AG04450 (cell line): ENCODE data around the gene C22orf15. TPM values are rescaled to one million over a fixed set of nuclear protein-coding genes. Genes with fewer than 3 reads are reported as not detected.

Experiments
- CTCF ChIA-PET: fragments of 300-600, 350-600 bp; formaldehyde crosslinking; extraction: SDS; loops from one replicate; lab custom pipeline; 2022; ENCODE audit warnings: antibody characterized with exemption, inconsistent platforms; lab: Charles Lee
- POLR2A ChIA-PET: fragments of 350-600 bp; formaldehyde crosslinking; extraction: SDS; loops from one replicate; lab custom pipeline; 2021; ENCODE audit warnings: antibody characterized with exemption, inconsistent platforms; lab: Yijun Ruan, JAX
- DNase-seq: peaks from one replicate; pipeline ENCODE4 v3.0.0-alpha.2; 2011; ENCODE audit warnings: low read depth, low spot score
- H3K27ac ChIP-seq: one replicate; pipeline ENCODE4 v1.5.1; 2012; ENCODE audit warnings: low read depth, low read length, control low read depth
- H3K27me3 ChIP-seq: one replicate; pipeline ENCODE4 v1.6.0; 2012; ENCODE audit warnings: low read length; ENCODE audit not compliant: control insufficient read depth, insufficient read depth
- H3K4me3 ChIP-seq: 2 replicates; pipeline ENCODE4 v1.5.1; 2011; ENCODE audit warnings: mild to moderate bottlenecking, low read depth, low read length, control low read depth
- H3K9me3 ChIP-seq: 2 replicates; pipeline ENCODE4 v1.5.1; 2012; ENCODE audit warnings: low read length; ENCODE audit not compliant: control insufficient read depth, insufficient read depth
- CTCF ChIP-seq: IDR thresholded peaks from 2 replicates; pipeline ENCODE4 v1.5.1; 2011; ENCODE audit warnings: low read depth, low read length, control low read depth, inconsistent platforms
- polyA plus RNA-seq: library from polyadenylated mRNA; depleted of rRNA; stranded (reverse); fragments of >200 nt; gene quantifications from 2 replicates; pipeline ENCODE4 v1.2.3, GENCODE V29; 2011

Gene C22orf15
- polyA plus RNA-seq, 1 experiment, result 2.1 TPM

GRCh38 chr22:23779083-23779482 lies 16.3 kb downstream of the C22orf15 start:
- no peak overlapping the region for H3K27ac ChIP-seq
- no peaks in the 10 kb centered on the region for H3K27me3 ChIP-seq
- CTCF ChIA-PET, result no interaction called here
- no peak overlapping the region for H3K4me3 ChIP-seq
- no peak for DNase-seq
- TF ChIP-seq CTCF, result no peak
- POLR2A ChIA-PET, result interaction anchor here (1.5 kb wide), 1 partner anchor 14 kb away, joined by 3 read pairs; no protein-coding TSS in a partner anchor
- no peaks in the 10 kb centered on the region for H3K9me3 ChIP-seq

- CTCF ChIA-PET, result no interaction called here
- DNase-seq, result no peak
- POLR2A ChIA-PET, result interaction anchor here (1.5 kb wide), 1 partner anchor 13 kb away, joined by 3 read pairs; no protein-coding TSS in a partner anchor
- Histone ChIP-seq H3K27me3 (no peaks in the 10 kb centered on the region), H3K9me3 (no peaks in the 10 kb centered on the region), H3K27ac (no peak overlapping the region), H3K4me3 (no peak overlapping the region)
- no peak for TF ChIP-seq CTCF
These were observed 16.9 kb downstream of the C22orf15 start for GRCh38 chr22:23779731-23780130.

GRCh38 chr22:23780146-23780748 lies 17.5 kb downstream of the C22orf15 start:
- Histone ChIP-seq H3K4me3 (no peak overlapping the region), H3K27ac (no peak overlapping the region), H3K9me3 (no peaks in the 10 kb centered on the region), H3K27me3 (no peaks in the 10 kb centered on the region)
- no peak for DNase-seq
- ChIA-PET CTCF (interaction anchor here (1.0 kb wide), 1 partner anchor 67 kb away, joined by 3 read pairs; no protein-coding TSS in a partner anchor), POLR2A (no interaction called here)
- no peak for TF ChIP-seq CTCF

GRCh38 chr22:23781065-23781464 lies 18.3 kb downstream of the C22orf15 start:
- Histone ChIP-seq H3K27me3 (no peaks in the 10 kb centered on the region), H3K27ac (no peak overlapping the region), H3K4me3 (no peak overlapping the region), H3K9me3 (no peaks in the 10 kb centered on the region)
- CTCF ChIA-PET, result interaction anchor here (1.0 to 2.8 kb wide), 2 partner anchors 10 to 66 kb away, joined by 3 to 10 read pairs; no protein-coding TSS in a partner anchor
- DNase-seq, result no peak
- no peak for TF ChIP-seq CTCF
- POLR2A ChIA-PET, result no interaction called here

- no peak overlapping the region for H3K27ac ChIP-seq
- ChIA-PET CTCF (interaction anchor here (2.8 kb wide), 1 partner anchor 11 kb away, joined by 10 read pairs; no protein-coding TSS in a partner anchor), POLR2A (no interaction called here)
- H3K27me3 ChIP-seq, result no peaks in the 10 kb centered on the region
- no peak for TF ChIP-seq CTCF
- DNase-seq, result no peak
- no peak overlapping the region for H3K4me3 ChIP-seq
- no peaks in the 10 kb centered on the region for H3K9me3 ChIP-seq
These were observed 18.9 kb downstream of the C22orf15 start for GRCh38 chr22:23781511-23782183.
